ENCODE data around the gene ACTL10. TPM values are rescaled to one million over a fixed set of nuclear protein-coding genes. Genes with fewer than 3 reads are reported as not detected.

The ACTL10 gene
- total and polyA plus RNA-seq, 2 experiments from 2014 or later: 0.71 to 1.9 TPM

DNA sequence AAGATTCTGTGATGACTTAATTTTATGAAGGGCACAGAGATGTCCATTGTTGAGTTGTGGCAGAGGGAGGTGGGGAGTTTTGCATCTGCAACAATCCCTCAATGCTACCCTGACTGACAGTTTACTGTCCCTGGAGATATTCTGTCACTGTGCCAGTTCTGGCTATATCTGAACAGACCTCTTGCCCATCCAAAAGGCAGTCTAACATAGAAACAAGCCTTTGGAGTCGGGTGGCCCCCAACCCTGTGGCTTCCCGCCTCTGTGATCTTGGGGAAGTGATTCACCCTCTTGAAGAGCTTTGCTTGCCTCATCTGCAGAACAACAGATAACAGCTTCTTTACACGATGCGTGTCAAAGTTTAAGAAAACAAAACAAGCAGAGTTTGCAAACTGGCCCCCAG is 23.2 kb downstream of the ACTL10 start:
- Mint-ChIP-seq H3K36me3 (ENCODE audit: low read depth) (no peaks in the 10 kb centered on the region), H3K27me3 (ENCODE audit: insufficient read depth, low read depth, poor library complexity) (peaks cover 21% of the 10 kb centered on the region), H3K4me3 (no peak overlapping the region), H3K27ac (no peak overlapping the region), H3K9me3 (no peaks in the 10 kb centered on the region), H3K4me1 (peaks cover 26% of the 10 kb centered on the region)
- peaks cover 7% of the 10 kb centered on the region for H3K79me2 ChIP-seq (replicated peaks; ENCODE audit: insufficient read depth)
- peak overlapping the region; percentile 64 for H3K4me2 ChIP-seq
- DNase-seq (ENCODE audit: low spot score) (no peak), ATAC-seq (no peak)
- no peak for TF ChIP-seq CREB1 (CRISPR knock-in tag; IDR thresholded peaks at IDR 0.05; ENCODE audit: low read depth)
- no peak for TF ChIP-seq EZH2 (IDR thresholded peaks at IDR 0.05; ENCODE audit: low read depth, unreplicated experiment)
- TF ChIP-seq JUNB (IDR thresholded peaks at IDR 0.05; ENCODE audit: unreplicated experiment): no peak
- no peak for TF ChIP-seq POLR2AphosphoS5 (IDR thresholded peaks at IDR 0.05; ENCODE audit: low read depth)
- TF ChIP-seq CTCF (conservative IDR thresholded peaks at IDR 0.05; ENCODE audit: low read depth in 2 of 2): no peak
- no peak for TF ChIP-seq ZNF114 (CRISPR knock-in tag; IDR thresholded peaks at IDR 0.05)
- no peak for TF ChIP-seq EZH2phosphoT487 (IDR thresholded peaks at IDR 0.05; ENCODE audit: unreplicated experiment)
- TF ChIP-seq NANOG (IDR thresholded peaks at IDR 0.05; ENCODE audit: borderline replicate concordance): no peak
- TF ChIP-seq, protein P1, sequence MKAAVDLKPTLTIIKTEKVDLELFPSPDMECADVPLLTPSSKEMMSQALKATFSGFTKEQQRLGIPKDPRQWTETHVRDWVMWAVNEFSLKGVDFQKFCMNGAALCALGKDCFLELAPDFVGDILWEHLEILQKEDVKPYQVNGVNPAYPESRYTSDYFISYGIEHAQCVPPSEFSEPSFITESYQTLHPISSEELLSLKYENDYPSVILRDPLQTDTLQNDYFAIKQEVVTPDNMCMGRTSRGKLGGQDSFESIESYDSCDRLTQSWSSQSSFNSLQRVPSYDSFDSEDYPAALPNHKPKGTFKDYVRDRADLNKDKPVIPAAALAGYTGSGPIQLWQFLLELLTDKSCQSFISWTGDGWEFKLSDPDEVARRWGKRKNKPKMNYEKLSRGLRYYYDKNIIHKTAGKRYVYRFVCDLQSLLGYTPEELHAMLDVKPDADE (IDR thresholded peaks at IDR 0.05): no peak
- no peak for TF ChIP-seq ZNF462 (CRISPR knock-in tag; IDR thresholded peaks at IDR 0.05)
- no peak for TF ChIP-seq STAT1 (IDR thresholded peaks at IDR 0.05; ENCODE audit: unreplicated experiment)
- TF ChIP-seq, protein P2, sequence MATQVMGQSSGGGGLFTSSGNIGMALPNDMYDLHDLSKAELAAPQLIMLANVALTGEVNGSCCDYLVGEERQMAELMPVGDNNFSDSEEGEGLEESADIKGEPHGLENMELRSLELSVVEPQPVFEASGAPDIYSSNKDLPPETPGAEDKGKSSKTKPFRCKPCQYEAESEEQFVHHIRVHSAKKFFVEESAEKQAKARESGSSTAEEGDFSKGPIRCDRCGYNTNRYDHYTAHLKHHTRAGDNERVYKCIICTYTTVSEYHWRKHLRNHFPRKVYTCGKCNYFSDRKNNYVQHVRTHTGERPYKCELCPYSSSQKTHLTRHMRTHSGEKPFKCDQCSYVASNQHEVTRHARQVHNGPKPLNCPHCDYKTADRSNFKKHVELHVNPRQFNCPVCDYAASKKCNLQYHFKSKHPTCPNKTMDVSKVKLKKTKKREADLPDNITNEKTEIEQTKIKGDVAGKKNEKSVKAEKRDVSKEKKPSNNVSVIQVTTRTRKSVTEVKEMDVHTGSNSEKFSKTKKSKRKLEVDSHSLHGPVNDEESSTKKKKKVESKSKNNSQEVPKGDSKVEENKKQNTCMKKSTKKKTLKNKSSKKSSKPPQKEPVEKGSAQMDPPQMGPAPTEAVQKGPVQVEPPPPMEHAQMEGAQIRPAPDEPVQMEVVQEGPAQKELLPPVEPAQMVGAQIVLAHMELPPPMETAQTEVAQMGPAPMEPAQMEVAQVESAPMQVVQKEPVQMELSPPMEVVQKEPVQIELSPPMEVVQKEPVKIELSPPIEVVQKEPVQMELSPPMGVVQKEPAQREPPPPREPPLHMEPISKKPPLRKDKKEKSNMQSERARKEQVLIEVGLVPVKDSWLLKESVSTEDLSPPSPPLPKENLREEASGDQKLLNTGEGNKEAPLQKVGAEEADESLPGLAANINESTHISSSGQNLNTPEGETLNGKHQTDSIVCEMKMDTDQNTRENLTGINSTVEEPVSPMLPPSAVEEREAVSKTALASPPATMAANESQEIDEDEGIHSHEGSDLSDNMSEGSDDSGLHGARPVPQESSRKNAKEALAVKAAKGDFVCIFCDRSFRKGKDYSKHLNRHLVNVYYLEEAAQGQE (IDR thresholded peaks at IDR 0.05; ENCODE audit: unreplicated experiment): no peak
- TF ChIP-seq ZNF331 (CRISPR knock-in tag; IDR thresholded peaks at IDR 0.05; ENCODE audit: low read depth): no peak
- H2AFZ ChIP-seq: no peak overlapping the region
- 0 out of 2 replicates have a peak, but pooled peaks cover 2% of the 10 kb centered on the region for H3F3A ChIP-seq (replicated peaks; ENCODE audit: low read depth)
- no peaks in the 10 kb centered on the region for H3K9me2 ChIP-seq (ENCODE audit: insufficient read depth)
- H3K4me3 ChIP-seq: no peak overlapping the region
- H3K36me3 ChIP-seq (ENCODE audit: insufficient read depth): no peaks in the 10 kb centered on the region
- H3K27ac ChIP-seq (ENCODE audit: low read depth): no peak overlapping the region
- no peaks in the 10 kb centered on the region for H3K27me3 ChIP-seq (ENCODE audit: insufficient read depth)
- peaks cover 2% of the 10 kb centered on the region; the same call in 1 of the 2 replicates for H4K20me1 ChIP-seq (replicated peaks; ENCODE audit: insufficient read depth)
- H3K4me1 ChIP-seq (ENCODE audit: insufficient read depth): peaks cover 11% of the 10 kb centered on the region

All from GM23338 (cell line).